GM23248 (cell line): ENCODE results near the gene ANO2.

Experiments used
- EZH2 ChIP-seq: fragments of 200-600 bp; sonication (generic); IDR thresholded peaks from 2 replicates; pipeline ENCODE4 v1.6.1; 2018; ENCODE audit warnings: antibody characterized with exemption, mild to moderate bottlenecking; ENCODE audit not compliant: insufficient read depth, poor library complexity, severe bottlenecking
- EZH2phosphoT487 ChIP-seq: fragments of 200-600 bp; sonication (generic); IDR thresholded peaks from 2 replicates; pipeline ENCODE4 v1.6.1; 2018; ENCODE audit warnings: antibody characterized with exemption, moderate library complexity, mild to moderate bottlenecking, low read depth; ENCODE audit not compliant: insufficient read depth

DNA sequence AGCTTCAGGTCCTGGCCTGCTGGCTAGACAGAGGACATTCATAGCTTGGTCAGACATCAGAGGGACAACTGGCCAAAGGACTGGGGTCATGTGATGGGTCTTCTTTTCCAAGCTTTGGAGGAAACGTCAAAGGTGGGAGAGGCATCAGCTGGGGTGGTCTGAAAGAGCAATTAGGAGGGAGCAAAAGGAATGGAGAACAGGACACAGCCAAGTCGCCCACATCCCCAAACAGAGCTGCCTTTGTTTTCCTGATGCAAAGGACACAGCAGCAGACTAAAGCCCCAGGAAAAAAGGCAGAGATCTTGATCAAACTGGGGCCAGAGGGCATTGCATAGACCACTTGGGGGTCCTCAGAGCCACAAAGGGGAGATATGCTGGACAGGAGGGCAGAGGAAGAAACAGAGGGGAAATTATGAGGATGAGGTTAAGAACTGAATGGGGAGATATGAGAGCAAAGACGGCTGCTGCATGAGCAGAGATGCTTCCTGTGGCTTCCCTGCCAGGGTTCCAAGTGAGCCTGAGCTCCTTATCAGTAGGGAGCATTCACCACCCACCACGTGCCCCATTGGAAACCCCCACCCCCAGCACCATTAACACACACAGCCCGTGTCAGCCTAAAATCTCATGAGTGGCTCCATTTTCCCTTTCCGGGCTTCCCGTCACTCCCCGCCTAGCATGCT, 62.4 kb downstream of the ANO2 start:
- TF ChIP-seq EZH2 (no peak), EZH2phosphoT487 (no peak)
